Heart left ventricle (tissue), 13 donors: ENCODE results near the gene GTF3A.
A peak's percentile ranks its signal among the peaks of the same experiment; 100 is the strongest.

Source experiments
- CTCF ChIP-seq, 12 donors: fragments of 200-600 bp; sonication (generic) in 4 of 12; IDR thresholded peaks; one replicate each; pipeline versions ENCODE4 v1.5.0 to v1.8.0; 2018 to 2022; ENCODE audit warnings: antibody characterized with exemption in 12 of 12, mild to moderate bottlenecking in 5 of 12
- POLR2A ChIP-seq, 2 donors: fragments of 450-650 bp; IDR thresholded peaks; one replicate each; pipeline ENCODE4 v1.6.1; 2017; ENCODE audit warnings: antibody characterized with exemption in 2 of 2, mild to moderate bottlenecking in 2 of 2, moderate library complexity in 2 of 2
- donor health status: ischemic (EF 13 %, LVEDD 7.1; RV severe dilation, severe dysfunction).
- donor health status: DM: no; HTN: yes; CAD: no.
- donor health status: DM: no; HTN: no; CAD: no.
- donor health status: ischemic (EF 25% LVEDD 6.9; RV normal size, moderate dysfunction).
- donor health status: ischemic (EF 25% LVEDD 5.7; RV mildly dilated, moderate dysfunction).
- donor health status: ischemic (EF 35%, LVEDD 5.7; RV mildly dilated, moderate dysfunction).
- donor health status: nonischemic (EF 11% LVEDD 7.7; RV severe dilation, severe dysfunction).
- donor health status: DM: yes; HTN: yes; CAD: no.
- donor health status: PGD.
- donor health status: ischemic (EF 29% LVEDD 5.4; RV normal size, mild dysfunction).
- donor health status: nonischemic (EF 23%, LVEDD 6.1; RV moderate dilation, normal function).

GRCh38 chr13:27425918-27426630 is 1.7 kb downstream of the GTF3A start:
- TF ChIP-seq CTCF (IDR thresholded peaks at IDR 0.05) (peak; percentile 12 to 63 (median 42)), POLR2A (IDR thresholded peaks at IDR 0.05) (no peak)
